GM12878 (cell line): ENCODE data around the gene IRF6. TPM values are rescaled to one million over a fixed set of nuclear protein-coding genes. Genes with fewer than 3 reads are reported as not detected.

Experiments
- ATAC-seq: fragments of 200-7000 bp; cut with Tn5 transposase; 3 replicates; pipeline ENCODE4 v1.9.1; 2020; ENCODE audit warnings: mild to moderate bottlenecking, moderate library complexity
- BruUV-seq: library from RNA; stranded (reverse); fragments of 400-500 nt; replicated peaks from 2 replicates; lab custom pipeline; 2021; lab: Mats Ljungman, UMichigan
- CTCF ChIA-PET: fragments of 300-600 bp; sonication (Branson Sonifier 250); formaldehyde crosslinking; extraction: SDS; loops from one replicate; lab custom pipeline; 2021; ENCODE audit warnings: inconsistent platforms; lab: Yijun Ruan, JAX
- POLR2A ChIA-PET: fragments of 350-600 bp; formaldehyde crosslinking; extraction: SDS; loops from one replicate; lab custom pipeline; 2021; ENCODE audit warnings: inconsistent platforms; lab: Charles Lee
- RAD21 ChIA-PET: fragments of 300-600 bp; sonication (Branson Sonifier 250); formaldehyde crosslinking; loops from one replicate; lab custom pipeline; 2023; ENCODE audit warnings: antibody characterized with exemption; ENCODE audit not compliant: unreplicated experiment; lab: Charles Lee
- SMC1A ChIA-PET: fragments of 300-600 bp; sonication (Branson Sonifier 250); formaldehyde crosslinking; loops from one replicate; lab custom pipeline; 2023; ENCODE audit not compliant: unreplicated experiment, uncharacterized antibody; lab: Charles Lee
- DNase-seq: peaks from one replicate; pipeline ENCODE4 v3.0.0-alpha.2; 2011; ENCODE audit warnings: low read depth, low spot score
- FAIRE-seq: peaks from 3 replicates; lab custom pipeline; 2011; peaks lifted over from hg19 to GRCh38; lab: Jason Lieb, UNC
- H2AFZ ChIP-seq: 2 replicates; pipeline ENCODE4 v1.6.0; 2011; ENCODE audit warnings: low read depth, low read length, control low read depth; ENCODE audit not compliant: control insufficient read depth
- H3K27ac ChIP-seq: 2 replicates; pipeline ENCODE4 v1.5.1; 2011; ENCODE audit warnings: control low read depth; ENCODE audit not compliant: control insufficient read depth, insufficient read depth
- H3K27me3 ChIP-seq, 2 experiments: replicated peaks in 1 of 2; 2 replicates each; pipeline versions ENCODE4 v1.6.0 to v1.6.1; 2011; ENCODE audit warnings: low read length in 1 of 2; ENCODE audit not compliant: control insufficient read depth in 2 of 2, insufficient read depth in 2 of 2
- H3K36me3 ChIP-seq, 2 experiments: 2 replicates each; pipeline ENCODE4 v1.5.1; 2011; ENCODE audit warnings: low read length in 1 of 2; ENCODE audit not compliant: control insufficient read depth in 2 of 2, insufficient read depth in 2 of 2
- H3K4me1 ChIP-seq: 2 replicates; pipeline ENCODE4 v1.6.1; 2011; ENCODE audit warnings: mild to moderate bottlenecking, low read length, moderate library complexity, mixed read lengths; ENCODE audit not compliant: control insufficient read depth, insufficient read depth
- H3K4me2 ChIP-seq: 2 replicates; pipeline ENCODE4 v1.6.0; 2011; ENCODE audit warnings: control low read depth; ENCODE audit not compliant: control insufficient read depth, insufficient read depth
- H3K4me3 ChIP-seq: fragments of 200-600 bp; sonication (generic); 2 replicates; pipeline ENCODE4 v1.5.1; 2016
- H3K79me2 ChIP-seq: 2 replicates; pipeline ENCODE4 v1.6.0; 2011; ENCODE audit warnings: low read length; ENCODE audit not compliant: control insufficient read depth, insufficient read depth
- H3K9ac ChIP-seq: 2 replicates; pipeline ENCODE4 v1.8.0; 2011; ENCODE audit warnings: low read length, control low read depth, mixed read lengths; ENCODE audit not compliant: control insufficient read depth, insufficient read depth
- H3K9me3 ChIP-seq: replicated peaks from 3 replicates; pipeline ENCODE4 v1.5.1; 2011; ENCODE audit warnings: mild to moderate bottlenecking, low read length; ENCODE audit not compliant: control insufficient read depth, insufficient read depth
- H4K20me1 ChIP-seq: 2 replicates; pipeline ENCODE4 v1.6.0; 2011; ENCODE audit not compliant: control insufficient read depth, insufficient read depth
- ASH2L ChIP-seq: fragments of 300-600, 200-600 bp; sonication (generic); IDR thresholded peaks from 2 replicates; pipeline ENCODE4 v1.6.1; 2017; ENCODE audit warnings: low read depth, mild to moderate bottlenecking, borderline replicate concordance
- ATF2 ChIP-seq: IDR thresholded peaks from 2 replicates; pipeline ENCODE4 v1.6.1; 2012; ENCODE audit warnings: low read length, inconsistent platforms
- BHLHE40 ChIP-seq, 2 experiments: fragments of 450-650 bp in 1 of 2; IDR thresholded peaks; 2 replicates each; pipeline ENCODE4 v1.6.1; 2011 to 2017; ENCODE audit warnings: low read depth in 2 of 2, borderline replicate concordance in 1 of 2, improper control_type of control experiment in 1 of 2, low read length in 1 of 2, mild to moderate bottlenecking in 1 of 2
- E2F4 ChIP-seq: IDR thresholded peaks from 2 replicates; pipeline ENCODE4 v1.6.1; 2012; ENCODE audit warnings: low read depth, low read length, improper control_type of control experiment
- IRF5 ChIP-seq: fragments of 450-650 bp; IDR thresholded peaks from 2 replicates; pipeline ENCODE4 v1.6.1; 2017; ENCODE audit warnings: borderline replicate concordance
- MTA2 ChIP-seq: fragments of 450-650 bp; IDR thresholded peaks from 2 replicates; pipeline ENCODE4 v1.6.1; 2016; ENCODE audit warnings: low read depth, mild to moderate bottlenecking, moderate library complexity
- NFXL1 ChIP-seq: fragments of 450-650 bp; IDR thresholded peaks from 2 replicates; pipeline ENCODE4 v1.6.1; 2017; ENCODE audit warnings: antibody characterized with exemption, mild to moderate bottlenecking, borderline replicate concordance
- PML ChIP-seq: IDR thresholded peaks from 2 replicates; pipeline ENCODE4 v1.6.1; 2012; ENCODE audit warnings: low read length, inconsistent platforms
- POLR2A ChIP-seq: IDR thresholded peaks from 2 replicates; pipeline ENCODE4 v1.6.1; 2011; ENCODE audit warnings: low read depth, mild to moderate bottlenecking, low read length
- SPI1 ChIP-seq: IDR thresholded peaks from 2 replicates; pipeline ENCODE4 v1.6.1; 2011; ENCODE audit warnings: low read depth, mild to moderate bottlenecking, low read length, moderate library complexity, borderline replicate concordance; ENCODE audit not compliant: insufficient read depth
- SUZ12 ChIP-seq: fragments of 200-600 bp; sonication (generic); IDR thresholded peaks from one replicate; pipeline ENCODE4 v1.6.1; 2018; ENCODE audit warnings: antibody characterized with exemption, mild to moderate bottlenecking; ENCODE audit not compliant: unreplicated experiment
- TCF7 ChIP-seq: IDR thresholded peaks from 2 replicates; pipeline ENCODE4 v1.6.1; 2014; ENCODE audit warnings: antibody characterized with exemption, borderline replicate concordance
- ZBTB11 ChIP-seq: fragments of 450-650 bp; formaldehyde crosslinking; IDR thresholded peaks from 2 replicates; pipeline ENCODE4 v1.5.0; 2022; ENCODE audit warnings: mild to moderate bottlenecking, missing genetic modification characterization
- ZNF384 ChIP-seq: IDR thresholded peaks from 2 replicates; pipeline ENCODE4 v1.6.1; 2012; ENCODE audit warnings: low read depth, mild to moderate bottlenecking, low read length, improper control_type of control experiment, borderline replicate concordance
- ZSCAN29 ChIP-seq: fragments of 450-650 bp; IDR thresholded peaks from 2 replicates; pipeline ENCODE4 v1.6.1; 2017; ENCODE audit warnings: mild to moderate bottlenecking, moderate library complexity
- WGBS: methylation state at CpG from one replicate; pipeline ENCODE4 v1.1.6; 2016; ENCODE audit warnings: low lambda C conversion rate; ENCODE audit not compliant: insufficient replicate concordance, insufficient coverage; ENCODE audit errors: missing lambda C conversion rate; 5-methylcytosine and 5-hydroxymethylcytosine counted together
- in situ Hi-C: fragments of 300-500 bp; cut with MboI; formaldehyde crosslinking; loops from 9 replicates; pipeline ENCODE4 v1.14.3; 2018; ENCODE audit warnings: mixed read lengths
- intact Hi-C: fragments of 100-400 bp; cut with micrococcal nuclease; formaldehyde crosslinking; loops from one replicate; pipeline ENCODE4 v1.14.2; 2022; ENCODE audit not compliant: unreplicated experiment
- polyA plus RNA-seq, 11 experiments: library from polyadenylated mRNA; depleted of rRNA in 4 of 11; unstranded in 6 of 11; stranded (reverse) in 5 of 11; fragments of >200 nt; fragmentation: Nextera tagmentation in 4 of 11; fragmentation: Illumina TruSeq in 1 of 11; extraction: Ambion mirVana in 4 of 11; extraction: Trizol in 1 of 11; gene quantifications; 1 replicate in 1 of 11; 2 replicates in 10 of 11; pipeline versions ENCODE4 v1.2.1 to v1.2.3, GENCODE V29; 2011 to 2016; ENCODE audit warnings: inconsistent platforms in 2 of 11, missing spikeins in 2 of 11, low read depth in 1 of 11
- total RNA-seq, 4 experiments: library from RNA; depleted of rRNA in 3 of 4; stranded (reverse); fragments of >200 nt in 3 of 4; fragmentation: Illumina TruSeq in 1 of 4; extraction: Trizol in 1 of 4; gene quantifications; 2 replicates each; pipeline versions ENCODE4 v1.2.1 to v1.2.3, GENCODE V29; 2013 to 2021

IRF6 gene
- total and polyA plus RNA-seq, 10 of the 15 experiments (the other 5 are each of a cell fraction or from before 2014, with no cell fraction given): 0.04 to 0.50 (median 0.09) TPM; not detected in 1

- in situ Hi-C loops: no loop called here
- WGBS: under 1% methylated on average over 13 of the region's 13 CpGs
- POLR2A ChIA-PET: interaction anchor here (0.8 to 5.2 kb wide), 7 partner anchors 11 to 94 kb away, joined by 3 to 107 read pairs (median 5); partner anchors contain the start of genes C1orf74, G0S2 and TRAF3IP3
- H3K4me3 ChIP-seq: peak overlapping the region; percentile 72
- intact Hi-C loops: loop anchor here (1.0 kb wide), 1 partner anchor 13 kb away; the partner anchor contains the start of gene TRAF3IP3
- H4K20me1 ChIP-seq: no peaks in the 10 kb centered on the region
- H3K36me3 ChIP-seq: peaks cover 0 to 3% of the 10 kb centered on the region in 2 experiments; a peak in 2 of 4 replicates
- H3K4me2 ChIP-seq: peak overlapping the region; percentile 96
- H2AFZ ChIP-seq: peak overlapping the region; percentile 5; the same call in 1 of the 2 replicates
- H3K9me3 ChIP-seq: no peaks in the 10 kb centered on the region
- peaks cover 16% of the 10 kb centered on the region for H3K79me2 ChIP-seq
- peaks cover 52% of the 10 kb centered on the region for H3K4me1 ChIP-seq
- RAD21 ChIA-PET: interaction anchor here (0.7 to 5.4 kb wide), 16 partner anchors 11 to 166 kb away, joined by 3 to 188 read pairs (median 4); partner anchors contain the start of genes LAMB3, TRAF3IP3 and UTP25
- no peaks in the 10 kb centered on the region for H3K27me3 ChIP-seq
- SMC1A ChIA-PET: interaction anchor here (0.9 to 5.6 kb wide), 10 partner anchors 15 to 203 kb away, joined by 3 to 282 read pairs (median 6); partner anchors contain the start of genes C1orf74, TRAF3IP3 and UTP25
- no TSS peak for BruUV-seq
- FAIRE-seq (peak; percentile 81), ATAC-seq (peak; percentile 84), DNase-seq (peak; percentile 75)
- H3K9ac ChIP-seq: peak overlapping the region; percentile 74
- CTCF ChIA-PET: interaction anchor here (1.0 to 5.8 kb wide), 13 partner anchors 9 to 200 kb away, joined by 3 to 117 read pairs (median 6); partner anchors contain the start of genes HSD11B1, TRAF3IP3 and UTP25
- peak overlapping the region; percentile 93 for H3K27ac ChIP-seq
- no peak for TF ChIP-seq SUZ12
- TF ChIP-seq ZBTB11: no peak
- TF ChIP-seq ATF2: peak; percentile 76
- TF ChIP-seq BHLHE40 (IDR thresholded peaks at IDR 0.05; ENCODE audit: borderline replicate concordance in 1 of 2, low read depth in 2 of 2, low read length in 1 of 2): peak in 1 of 2 experiments; percentile 10; a peak in 1 of 4 replicates
- no peak for TF ChIP-seq ZSCAN29
- TF ChIP-seq ZNF384: no peak
- TF ChIP-seq ASH2L: 0 out of 2 replicates have a peak, but pooled peaks have one; percentile 56
- no peak for TF ChIP-seq POLR2A
- no peak for TF ChIP-seq IRF5
- TF ChIP-seq E2F4: no peak
- TF ChIP-seq MTA2: peak; percentile 70
- TF ChIP-seq TCF7: peak; percentile 76; the same call in 1 of the 2 replicates
- peak; percentile 47; the same call in 1 of the 2 replicates for TF ChIP-seq SPI1
- TF ChIP-seq PML: no peak
- no peak for TF ChIP-seq NFXL1
Measured at GRCh38 chr1:209769171-209769904, 36.6 kb downstream of the IRF6 start.
